AG04449 (cell line): ENCODE results near the gene FIG4.

Experiments
- CTCF ChIA-PET: fragments of 350-600 bp; formaldehyde crosslinking; extraction: SDS; loops from one replicate; lab custom pipeline; 2021; ENCODE audit warnings: antibody characterized with exemption; lab: Yijun Ruan, JAX
- POLR2A ChIA-PET: fragments of 400-600, 350-600 bp; formaldehyde crosslinking; extraction: SDS; loops from one replicate; lab custom pipeline; 2020; ENCODE audit warnings: antibody characterized with exemption, inconsistent platforms; lab: Yijun Ruan, JAX
- DNase-seq: peaks from one replicate; pipeline ENCODE4 v3.0.0-alpha.2; 2010; ENCODE audit warnings: low read depth, low spot score
- H3K4me3 ChIP-seq: 2 replicates; pipeline ENCODE4 v1.5.1; 2011; ENCODE audit warnings: low read depth, mild to moderate bottlenecking, control low read depth, low read length
- CTCF ChIP-seq: IDR thresholded peaks from one replicate; pipeline ENCODE4 v1.5.1; 2011; ENCODE audit warnings: mild to moderate bottlenecking, moderate library complexity, low read length, control low read depth, inconsistent platforms; ENCODE audit not compliant: insufficient read depth; ENCODE audit errors: missing control alignments

Gene FIG4

GRCh38 chr6:109690737-109691621 lies at the start of gene FIG4, which contains the start of gene AK9:
Gene FIG4 (plus strand): TSS chr6:109691296. CDS start chr6:109691436, 140 bp downstream.
Gene AK9 (minus strand): TSS chr6:109691202. CDS start chr6:109675745, 15,457 bp downstream.
- ChIA-PET POLR2A (interaction anchor here (0.6 to 0.7 kb wide), 2 partner anchors 21 to 1125 kb away, joined by 3 read pairs; partner anchors contain the start of gene CDK19), CTCF (interaction anchor here (1.1 to 17.1 kb wide), 7 partner anchors 10 to 701 kb away, joined by 3 to 551 read pairs (median 5); no protein-coding TSS in a partner anchor)
- peak within 1 kb of the TSS; percentile 76 for H3K4me3 ChIP-seq
- peak; percentile 61 for DNase-seq
- TF ChIP-seq CTCF, result peak; percentile 58

GRCh38 chr6:109644131-109644530 lies 47.0 kb upstream of the FIG4 start:
- ChIA-PET POLR2A (no interaction called here), CTCF (no interaction called here)
- H3K4me3 ChIP-seq, result no peak overlapping the region
- TF ChIP-seq CTCF, result no peak
- no peak for DNase-seq

GRCh38 chr6:109653264-109653663 lies 37.8 kb upstream of the FIG4 start:
- ChIA-PET POLR2A (no interaction called here), CTCF (interaction anchor here (0.6 kb wide), 1 partner anchor 386 kb away, joined by 3 read pairs; no protein-coding TSS in a partner anchor)
- H3K4me3 ChIP-seq, result no peak overlapping the region
- no peak for DNase-seq
- TF ChIP-seq CTCF, result no peak

GRCh38 chr6:109655761-109656262 lies 35.3 kb upstream of the FIG4 start:
- no peak for DNase-seq
- H3K4me3 ChIP-seq, result no peak overlapping the region
- ChIA-PET POLR2A (no interaction called here), CTCF (no interaction called here)
- no peak for TF ChIP-seq CTCF

- ChIA-PET POLR2A (no interaction called here), CTCF (interaction anchor here (0.7 kb wide), 1 partner anchor 131 kb away, joined by 3 read pairs; no protein-coding TSS in a partner anchor)
- H3K4me3 ChIP-seq, result no peak overlapping the region
- no peak for TF ChIP-seq CTCF
- DNase-seq, result no peak
Measured at GRCh38 chr6:109660526-109661320, 30.4 kb upstream of the FIG4 start.
